Measurements from ENCODE around the gene POTEM.
"Not testable (repeated sequence)": the region's sequence is repeated elsewhere in the genome, so short reads cannot be mapped to it uniquely, and the experiment has no call there.

Gene POTEM

GRCh38 chr14:19038060-19038664 lies 70.9 kb downstream of the POTEM start:
- not testable (repeated sequence) for DNase-seq

GRCh38 chr14:19038785-19039184 lies 71.6 kb downstream of the POTEM start:
- not testable (repeated sequence) for DNase-seq

DNA sequence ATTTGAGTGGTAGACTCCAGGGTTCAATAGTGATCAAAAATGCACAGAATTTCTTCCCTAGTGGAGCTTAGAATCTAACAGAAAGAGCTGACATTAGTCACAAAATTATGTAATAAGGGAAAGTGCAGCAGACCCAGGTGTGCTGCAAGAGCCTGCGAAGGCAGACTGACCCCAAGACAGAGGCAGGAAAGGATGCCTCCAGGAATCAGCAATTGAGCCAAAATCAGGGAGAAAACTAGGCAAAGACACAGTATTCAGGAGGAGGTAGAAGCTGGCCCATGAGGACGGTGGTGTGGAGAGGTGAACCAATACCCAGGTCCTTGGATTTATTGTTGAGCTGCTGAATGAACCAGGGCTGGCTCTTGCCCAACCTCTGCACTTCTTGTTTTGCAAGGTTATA lies 76.2 kb downstream of the POTEM start:
- not testable (repeated sequence) for DNase-seq
